NK-92 treated with Interleukin-12 subunit alpha and Interleukin-12 subunit beta, amount 100 ng/mL, for 24 hours (cell line): ENCODE data around the gene HRCT1.
"Not testable (repeated sequence)": the region's sequence is repeated elsewhere in the genome, so short reads cannot be mapped to it uniquely, and the experiment has no call there.

Experiments used
- DNase-seq: peaks from one replicate; lab custom pipeline; 2025; lab: John Stamatoyannopoulos, UW

The HRCT1 gene

DNA sequence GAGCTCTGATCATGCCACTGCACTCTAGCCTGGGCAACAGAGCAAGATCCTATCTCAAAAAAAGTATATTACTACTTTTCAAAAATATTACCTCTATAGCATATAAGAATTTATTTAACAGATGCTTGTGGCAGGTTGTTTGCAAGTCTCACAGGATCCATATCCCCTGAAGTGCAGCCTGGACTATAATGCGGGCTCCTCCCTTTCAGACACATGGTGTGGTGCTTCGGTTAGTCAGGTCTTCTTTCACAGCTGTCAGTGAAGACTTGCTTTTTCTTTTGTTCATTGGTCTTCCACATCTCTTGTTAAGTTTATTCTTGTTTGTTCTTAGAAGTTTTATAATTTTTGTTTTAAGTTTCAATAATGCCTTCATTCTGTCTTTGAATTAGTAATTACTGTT lies 9.4 kb upstream of the HRCT1 start:
- no peak for DNase-seq

DNA sequence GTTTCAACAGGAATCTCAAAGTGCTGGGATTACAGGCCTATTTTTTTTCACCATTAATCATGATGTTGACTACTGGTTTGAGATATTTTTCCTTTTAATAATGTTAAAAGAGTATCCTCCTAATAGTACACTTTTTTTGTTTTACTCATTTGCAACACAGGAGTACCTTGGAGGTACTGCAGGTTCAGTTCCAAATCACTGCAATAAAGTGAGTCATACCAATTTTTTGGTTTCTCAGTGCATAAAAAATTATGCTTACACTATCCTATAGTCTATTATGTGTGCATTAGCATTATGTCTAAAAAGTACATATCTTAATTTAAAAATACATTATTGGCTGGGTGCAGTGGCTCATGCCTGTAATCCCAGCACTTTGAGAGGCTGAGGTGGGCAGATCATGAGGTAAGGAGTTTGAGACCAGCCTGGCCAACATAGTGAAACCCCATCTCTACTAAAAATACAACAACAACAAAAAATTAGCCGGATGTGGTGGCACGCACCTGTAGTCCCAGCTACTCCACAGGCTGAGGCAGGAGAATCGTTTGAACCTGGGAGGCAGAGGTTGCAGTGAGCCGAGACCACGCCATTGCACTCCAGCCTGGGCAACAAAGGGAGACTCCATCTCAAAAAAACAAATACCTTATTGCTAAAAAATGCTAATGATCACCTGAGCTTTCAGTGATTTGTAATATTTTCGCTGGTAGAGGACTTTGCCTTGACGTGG lies 8.5 kb upstream of the HRCT1 start:
- not testable (repeated sequence) for DNase-seq

DNA sequence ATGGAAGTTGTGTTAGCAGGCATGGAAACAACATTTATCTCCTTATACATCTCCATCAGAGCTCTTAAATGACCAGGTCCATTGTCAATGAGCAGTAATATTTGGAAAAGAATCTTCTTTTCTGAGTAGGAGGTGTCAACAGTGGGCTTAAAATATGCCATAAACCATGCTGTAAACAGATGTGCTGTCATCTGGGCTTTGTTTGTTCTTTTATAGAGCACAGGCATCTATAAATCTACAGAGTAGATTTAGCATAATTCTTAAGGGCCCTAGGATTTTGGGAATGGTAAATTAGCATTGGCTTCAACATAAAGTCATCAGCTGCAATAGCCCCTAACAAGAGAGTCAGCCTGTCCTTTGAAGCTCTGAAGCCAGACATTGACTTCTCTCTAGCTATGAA lies 7.7 kb upstream of the HRCT1 start:
- DNase-seq, result no peak

DNA sequence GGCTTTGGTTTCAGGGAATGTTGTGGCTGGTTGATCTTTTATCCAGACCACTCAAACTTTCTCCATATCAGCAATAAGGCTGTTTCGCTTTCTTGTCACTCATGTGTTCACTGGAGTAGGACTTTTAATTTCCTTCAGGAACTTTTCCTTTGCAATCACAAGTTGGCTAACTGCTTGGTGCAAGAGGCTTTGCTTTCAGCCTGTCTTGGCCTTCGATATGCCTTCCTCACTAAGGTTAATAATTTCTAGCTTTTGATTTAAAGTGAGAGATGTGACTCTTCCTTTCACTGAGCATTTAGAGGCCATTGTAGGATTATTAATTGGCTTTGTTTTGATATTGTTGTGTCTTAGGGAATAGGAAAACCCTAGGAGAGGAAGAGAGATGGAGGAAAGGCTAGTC lies 7.0 kb upstream of the HRCT1 start:
- no peak for DNase-seq

DNA sequence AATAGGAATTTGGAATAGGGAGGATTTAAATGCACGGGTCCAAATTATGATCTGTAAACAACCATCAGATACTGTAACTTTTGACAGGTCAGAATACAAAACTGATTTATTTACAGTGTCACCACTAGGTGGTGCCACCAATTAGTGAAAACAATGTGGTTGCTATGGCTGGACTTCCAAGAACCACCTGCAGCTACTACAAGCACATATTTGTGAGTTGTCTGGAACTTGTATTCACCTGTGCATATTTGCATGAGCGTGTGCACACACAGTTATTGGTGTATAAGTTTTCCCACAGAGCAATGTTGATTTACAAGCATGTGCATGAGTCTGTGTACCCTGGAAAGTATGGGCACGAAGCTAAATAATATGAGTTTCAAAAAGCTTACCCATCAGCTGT lies 3.0 kb upstream of the HRCT1 start:
- DNase-seq, result peak; percentile 3

DNA sequence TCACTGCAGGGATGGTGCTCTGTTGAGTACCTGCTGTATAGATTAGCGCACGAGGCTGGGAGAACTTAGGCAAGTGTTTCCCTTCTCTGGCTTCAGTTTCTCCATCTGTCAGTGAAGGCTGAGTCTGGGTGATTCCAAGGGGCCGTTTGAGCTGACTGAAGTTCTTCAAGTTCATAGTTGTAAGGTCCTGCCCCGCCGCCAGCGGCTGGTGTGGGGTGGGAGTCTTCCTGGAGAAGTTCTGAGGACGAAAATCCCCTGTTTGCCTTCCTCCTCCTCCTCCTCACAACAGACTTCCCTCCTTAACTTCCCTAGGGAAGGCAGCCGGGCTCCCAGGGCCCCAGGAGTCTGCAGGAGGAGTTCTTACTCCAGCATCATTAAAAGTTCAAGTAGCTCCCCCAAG lies 1.7 kb upstream of the HRCT1 start:
- DNase-seq, result no peak

DNA sequence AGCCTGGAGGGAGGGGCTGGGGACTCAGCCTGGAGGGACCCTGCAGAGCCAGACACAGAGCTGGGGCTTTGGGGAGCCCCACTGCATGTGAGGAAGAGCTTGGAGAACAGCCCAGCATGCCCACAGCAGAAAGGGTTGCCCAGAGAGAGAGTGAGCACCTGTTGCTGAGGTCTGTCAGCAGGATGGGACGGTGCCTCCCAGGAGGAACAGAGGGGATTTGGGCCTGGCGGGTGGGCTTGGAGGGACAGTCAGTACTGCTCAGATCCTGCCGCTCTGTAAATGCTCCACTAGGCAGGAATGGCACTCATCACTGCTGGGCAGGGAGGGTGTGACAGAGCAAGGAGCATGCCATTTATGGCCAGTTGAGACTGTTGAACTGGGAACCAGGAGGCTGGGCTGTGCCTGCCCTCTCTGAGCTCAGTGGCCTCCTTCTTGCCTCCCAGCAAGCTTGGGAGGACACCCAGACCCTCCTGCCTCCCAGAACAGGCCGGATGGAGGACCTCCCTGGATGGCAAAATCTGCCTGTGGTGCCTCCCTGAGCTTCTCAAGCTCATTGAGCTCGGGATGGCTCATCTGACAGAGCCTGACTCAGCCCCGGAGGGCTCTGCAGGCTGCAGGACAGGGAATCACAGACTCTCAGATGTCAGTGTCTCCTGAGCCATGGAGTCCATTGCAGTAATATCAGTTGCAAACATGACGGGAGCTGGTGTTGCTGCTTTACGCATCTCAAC lies 786 bp upstream of the HRCT1 start:
- DNase-seq, result no peak

DNA sequence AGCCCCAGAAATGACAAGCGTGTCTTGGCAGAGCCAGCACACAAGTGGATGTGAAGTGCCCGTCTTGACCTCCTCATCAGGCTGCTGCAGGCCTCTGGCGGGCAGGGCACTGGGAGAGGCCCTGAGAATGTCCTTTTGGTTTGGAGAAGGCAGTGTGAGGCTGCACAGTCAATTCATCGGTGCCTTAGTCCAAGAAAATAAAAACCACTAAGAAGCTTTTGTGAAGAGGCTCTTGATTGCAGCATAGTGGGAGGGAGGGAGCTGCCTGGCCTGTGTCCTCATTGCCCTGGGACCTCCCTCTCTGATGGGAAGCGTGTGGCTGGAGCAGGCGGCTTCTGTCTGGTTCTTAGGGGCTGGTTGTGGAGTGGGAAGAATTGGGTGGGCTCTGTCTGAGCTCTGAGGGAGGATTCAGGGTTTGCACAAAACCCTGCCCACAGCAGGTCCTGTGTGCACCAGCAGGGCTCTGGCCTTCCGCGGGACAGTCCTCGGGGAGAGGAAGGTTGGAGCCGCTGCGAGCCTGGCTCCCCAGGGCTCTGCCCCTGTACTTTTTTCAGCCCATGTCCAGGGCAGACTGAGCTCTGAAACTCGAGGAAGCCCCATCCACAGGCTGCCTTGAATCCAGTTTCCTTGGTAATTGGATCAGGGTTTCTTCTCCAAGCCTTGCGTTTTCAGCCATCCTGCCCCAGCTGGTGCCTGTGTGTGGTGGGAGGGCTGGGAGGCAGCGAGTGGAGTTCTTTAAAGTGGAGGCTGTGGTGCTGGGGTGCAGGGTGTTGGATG lies 1.1 kb downstream of the HRCT1 start:
- DNase-seq, result no peak

DNA sequence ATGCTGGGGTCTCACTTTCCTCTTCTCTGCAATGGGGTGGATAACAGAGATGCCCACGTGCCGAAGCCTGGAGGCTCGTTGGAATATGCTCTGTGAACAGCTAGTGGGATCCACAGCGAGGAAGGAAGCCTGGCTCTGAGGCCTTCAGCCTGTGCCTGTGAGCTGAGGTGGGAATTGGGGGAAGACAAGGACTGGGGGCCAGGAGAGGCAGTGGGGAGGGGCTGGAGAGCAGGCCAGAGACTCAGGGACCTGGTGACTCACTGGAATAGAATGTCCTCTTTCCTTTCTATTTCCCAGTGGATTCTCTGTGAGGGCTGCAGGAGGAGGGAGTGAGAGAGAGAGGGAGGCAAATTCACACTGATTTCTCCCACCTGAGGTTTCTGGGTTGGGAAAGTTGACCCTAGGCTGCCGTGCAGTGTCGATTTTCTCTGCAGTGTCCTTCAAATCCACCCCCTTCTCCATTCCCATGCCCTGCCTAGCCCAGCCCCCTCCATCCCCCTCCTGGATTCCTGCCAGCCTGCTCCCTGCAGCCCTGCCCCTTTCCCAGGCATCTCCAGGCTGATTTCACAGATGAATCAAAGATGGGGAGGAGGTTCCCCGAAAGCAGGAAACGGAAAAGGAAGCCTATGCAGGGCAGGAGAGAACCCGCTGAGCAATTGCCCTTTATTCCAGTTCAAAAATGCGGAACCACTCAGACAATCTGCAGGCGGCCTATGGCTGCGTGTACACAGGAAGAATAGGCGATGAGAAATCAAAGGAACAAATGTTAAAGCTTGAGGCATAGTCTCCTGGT lies 1.9 kb downstream of the HRCT1 start:
- no peak for DNase-seq

DNA sequence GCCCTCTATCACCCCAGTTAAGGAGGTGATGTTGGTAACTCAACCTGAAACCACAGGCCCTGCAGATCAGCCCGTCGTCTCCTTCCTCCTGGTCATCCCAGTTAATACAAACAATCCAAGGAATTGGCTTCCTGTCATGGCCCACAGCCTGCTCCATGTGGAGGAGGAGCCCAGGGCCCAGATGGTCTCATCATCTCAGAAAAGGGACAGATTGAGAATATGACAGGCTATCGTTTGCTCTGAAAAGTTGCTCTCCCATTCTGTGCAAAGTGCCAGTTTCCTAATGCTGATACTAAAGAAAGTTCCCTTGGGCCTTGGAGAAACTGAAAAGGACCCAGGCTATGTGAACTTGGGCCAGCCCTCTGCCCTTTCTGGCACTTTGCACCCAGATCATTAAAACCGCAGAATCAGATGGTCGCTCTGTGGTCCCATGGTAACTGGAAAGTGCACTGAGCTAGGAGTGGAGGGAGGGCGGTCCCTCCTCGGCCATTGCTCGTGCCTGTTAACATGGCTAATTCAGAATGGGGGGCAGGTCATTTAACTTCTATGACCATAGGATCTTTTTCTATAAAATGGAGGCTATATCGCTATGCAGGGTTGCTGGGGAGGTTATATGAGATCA lies 2.6 kb downstream of the HRCT1 start:
- DNase-seq, result no peak

DNA sequence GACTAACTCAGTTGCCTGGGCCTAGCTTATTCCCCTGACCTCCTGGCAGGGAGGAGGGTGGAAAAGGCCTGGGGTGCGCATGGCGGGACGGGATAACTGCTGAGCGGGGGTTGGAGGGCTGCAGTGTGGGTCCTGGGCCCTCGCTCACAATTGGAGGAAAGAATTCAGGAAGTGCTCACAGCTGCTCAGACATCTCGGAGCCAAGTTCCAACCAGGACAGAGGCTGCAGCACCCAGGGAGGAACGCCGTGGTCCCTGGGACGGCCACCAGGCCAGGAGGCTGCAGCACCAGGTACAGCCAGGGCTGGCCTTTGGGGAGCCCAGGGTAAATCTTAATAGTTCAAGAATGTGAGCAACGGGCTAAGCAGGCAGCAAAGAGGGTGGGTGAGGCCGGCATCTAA lies 3.3 kb downstream of the HRCT1 start, which contains the start of gene SPAAR:
SPAAR (plus strand) TSS at position 217 of the 400 bp plus-strand sequence. CDS start 974 bp downstream, outside the sequence.
- DNase-seq, result no peak

DNA sequence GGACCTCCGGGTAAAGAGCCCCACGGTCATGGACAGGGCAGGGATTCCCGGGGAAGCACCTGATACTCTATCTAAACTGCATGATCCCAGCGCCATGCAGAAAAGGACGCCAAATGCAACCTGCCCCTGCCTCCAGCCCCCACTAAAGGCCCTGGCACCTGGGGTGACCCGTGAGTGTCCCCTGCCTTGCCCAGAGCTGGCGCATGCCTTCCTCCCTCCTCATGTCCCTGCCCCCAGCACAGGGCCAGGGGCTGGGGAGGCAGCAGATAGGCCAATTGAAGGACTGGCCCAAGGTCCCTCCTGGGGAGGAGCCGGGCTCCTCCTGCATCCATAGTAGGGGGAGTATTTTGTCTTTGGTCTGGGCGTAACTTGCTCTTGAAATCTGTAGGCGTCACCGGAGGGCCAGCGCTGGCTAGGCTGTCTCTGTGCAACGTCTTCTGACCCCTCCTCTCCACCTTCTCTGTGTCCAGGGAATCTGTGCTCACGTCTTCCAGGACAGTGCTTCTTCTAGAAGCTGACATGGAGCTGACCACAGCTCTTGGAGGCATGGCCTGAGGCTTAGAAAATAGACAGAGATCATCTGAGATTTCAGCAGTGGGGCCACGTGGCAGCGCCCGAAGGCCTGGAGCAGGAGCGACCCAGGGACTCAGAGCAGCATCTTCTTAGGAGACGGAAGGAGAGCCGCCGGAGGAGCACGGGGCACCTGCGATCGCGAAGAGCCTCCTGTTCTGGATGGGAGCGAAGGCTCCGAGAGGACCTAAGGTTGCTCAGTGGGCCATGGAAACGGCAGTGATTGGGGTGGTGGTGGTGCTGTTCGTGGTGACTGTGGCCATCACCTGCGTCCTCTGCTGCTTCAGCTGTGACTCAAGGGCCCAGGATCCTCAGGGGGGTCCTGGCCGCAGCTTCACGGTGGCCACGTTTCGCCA lies 3.9 kb downstream of the HRCT1 start:
- no peak for DNase-seq

DNA sequence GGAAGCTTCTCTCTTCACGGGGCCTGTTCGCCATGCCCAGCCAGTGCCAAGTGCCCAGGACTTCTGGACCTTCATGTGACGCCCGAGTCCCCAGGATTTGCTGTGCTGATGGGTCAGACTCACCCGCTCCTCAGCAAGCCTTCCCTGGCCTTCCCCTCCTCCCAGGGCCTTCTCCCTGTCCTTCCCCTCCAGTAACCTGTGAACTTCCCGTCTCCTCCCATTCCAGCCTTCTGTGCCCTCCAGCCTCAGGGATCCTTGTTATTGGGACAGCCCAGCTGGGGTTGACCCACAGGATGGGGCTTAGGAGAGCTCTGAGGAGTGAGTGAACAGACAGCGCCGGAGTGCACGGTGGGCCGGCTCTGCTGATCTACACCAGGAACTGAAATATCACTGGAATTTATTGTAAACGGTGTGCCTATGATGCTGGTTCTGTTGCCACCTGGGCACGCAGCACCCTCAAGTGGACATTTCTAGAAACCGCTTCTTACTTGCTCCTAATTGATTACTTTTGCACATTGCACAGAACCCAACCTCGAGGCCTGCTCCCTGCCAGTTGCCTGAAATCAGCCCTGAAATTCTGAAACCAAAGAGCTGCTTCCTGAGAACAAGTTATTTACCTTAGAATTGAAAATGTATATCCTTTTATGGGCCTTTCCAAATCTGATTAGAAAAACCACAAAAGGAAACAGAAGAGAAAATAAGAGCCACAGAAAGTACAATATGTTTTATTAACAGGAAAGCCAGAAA lies 4.8 kb downstream of the HRCT1 start:
- DNase-seq, result no peak

DNA sequence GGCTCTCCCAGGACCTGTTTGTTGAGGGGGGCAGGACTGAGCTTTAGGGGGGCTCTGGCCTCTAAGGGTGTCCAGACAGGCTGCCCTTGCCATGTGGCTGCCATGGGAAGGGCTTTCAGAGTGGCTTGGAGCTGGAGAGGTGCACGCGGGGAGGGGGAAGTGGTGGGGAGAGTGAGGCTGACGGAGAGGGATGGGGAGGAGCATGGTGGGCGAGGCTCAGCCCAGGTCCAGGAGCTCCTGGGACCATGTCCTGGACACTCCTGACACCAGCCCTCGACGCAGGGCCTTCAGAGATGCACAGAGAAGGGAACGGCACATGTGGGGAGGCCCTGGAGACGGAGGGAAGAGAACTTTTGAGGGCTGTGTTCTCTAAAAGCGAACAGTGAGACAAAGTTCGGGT lies 5.7 kb downstream of the HRCT1 start:
- no peak for DNase-seq

DNA sequence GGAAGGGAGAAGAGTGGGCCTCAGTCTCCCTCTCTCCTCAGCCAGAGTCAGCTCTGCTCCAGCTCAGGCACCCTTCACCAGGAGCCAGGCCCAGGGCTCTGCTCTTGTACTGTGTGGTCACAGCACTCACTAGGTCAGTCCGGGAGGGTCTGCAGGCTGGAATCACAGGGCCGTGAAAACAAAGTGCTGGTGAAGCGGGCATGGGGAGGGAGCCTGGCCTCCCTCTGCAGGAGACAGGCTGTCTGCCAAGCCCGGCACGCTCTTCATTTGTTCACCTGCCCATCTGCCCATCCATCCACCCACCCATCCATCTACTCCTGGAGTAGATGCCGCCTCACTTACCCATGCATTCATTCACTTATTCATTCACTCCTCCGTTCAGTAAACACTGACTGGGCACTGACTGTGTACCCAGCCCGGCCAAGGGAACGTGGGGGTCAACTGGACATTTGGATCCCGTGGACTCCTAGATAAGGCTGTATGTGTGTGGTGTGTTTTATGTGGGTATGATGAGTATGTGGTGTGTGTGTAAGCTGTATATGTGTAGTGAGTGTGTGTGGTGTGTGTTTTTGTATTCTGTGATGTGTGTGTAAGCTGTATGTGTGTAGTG lies 6.9 kb downstream of the HRCT1 start:
- DNase-seq, result no peak

DNA sequence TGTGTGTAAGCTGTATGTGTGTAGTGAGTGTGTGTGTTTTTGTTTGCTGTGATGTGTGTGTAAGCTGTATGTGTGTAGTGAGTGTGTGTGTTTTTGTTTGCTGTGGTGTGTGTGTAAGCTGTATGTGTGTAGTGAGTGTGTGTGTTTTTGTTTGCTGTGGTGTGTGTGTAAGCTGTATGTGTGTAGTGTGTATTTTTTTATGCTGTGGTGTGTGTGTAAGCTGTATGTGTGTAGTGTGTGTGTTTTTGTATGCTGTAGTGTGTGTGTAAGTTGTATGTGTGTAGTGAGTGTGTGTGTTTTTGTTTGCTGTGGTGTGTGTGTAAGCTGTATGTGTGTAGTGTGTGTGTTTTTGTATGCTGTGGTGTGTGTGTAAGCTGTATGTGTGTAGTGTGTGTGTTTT lies 7.4 kb downstream of the HRCT1 start:
- DNase-seq, result not testable (repeated sequence)

DNA sequence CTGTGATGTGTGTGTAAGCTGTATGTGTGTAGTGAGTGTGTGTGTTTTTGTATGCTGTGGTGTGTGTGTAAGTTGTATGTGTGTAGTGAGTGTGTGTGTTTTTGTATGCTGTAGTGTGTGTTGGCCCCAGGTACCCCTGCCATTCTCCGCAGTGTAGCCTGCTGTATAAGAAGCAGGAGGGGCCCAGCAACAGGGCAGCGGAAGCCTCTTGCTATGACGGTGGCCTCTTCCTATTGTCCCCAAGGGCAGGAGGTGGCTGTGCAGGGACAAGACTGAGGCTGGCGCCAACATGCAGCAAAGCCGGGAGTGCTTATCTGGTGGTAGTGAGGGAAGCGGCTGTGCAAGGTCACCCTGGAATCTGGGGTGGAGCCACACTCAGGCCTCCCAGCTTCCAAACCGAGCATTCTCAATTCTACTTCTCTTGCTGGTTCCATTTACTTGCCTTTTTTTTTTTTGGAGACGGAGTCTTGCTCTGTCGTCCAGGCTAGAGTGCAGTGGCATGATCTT lies 8.4 kb downstream of the HRCT1 start:
- no peak for DNase-seq

DNA sequence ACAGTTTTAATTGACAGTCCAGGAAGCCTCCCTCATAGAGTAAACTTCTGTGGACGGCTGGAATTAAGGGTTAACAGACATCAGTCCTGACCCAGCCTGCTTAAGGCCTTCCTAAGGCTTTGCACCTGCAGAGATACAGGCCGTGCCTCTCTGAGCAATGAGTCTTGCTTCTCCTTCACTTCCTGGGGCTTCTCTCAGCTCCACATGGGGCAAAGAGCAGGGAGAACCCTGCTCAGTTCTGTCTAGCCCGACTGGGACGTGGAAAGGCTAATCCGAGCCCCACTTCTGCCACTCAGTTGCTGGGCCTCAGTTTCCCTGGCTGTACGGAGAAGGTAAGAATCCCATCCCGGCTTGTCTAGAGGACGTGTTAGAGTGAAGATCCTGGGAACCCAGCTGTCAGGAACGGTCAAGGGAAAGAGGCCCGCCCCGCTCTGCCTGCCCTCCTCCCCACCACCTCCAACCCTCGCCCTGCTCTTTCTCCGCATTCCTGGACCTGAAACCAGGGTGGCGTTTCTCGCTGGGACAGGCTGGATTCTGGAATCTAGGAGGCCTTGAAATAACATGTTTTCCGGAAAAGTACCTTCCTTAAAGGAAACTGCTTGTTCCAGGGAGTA lies 9.8 kb downstream of the HRCT1 start:
- no peak for DNase-seq

DNA sequence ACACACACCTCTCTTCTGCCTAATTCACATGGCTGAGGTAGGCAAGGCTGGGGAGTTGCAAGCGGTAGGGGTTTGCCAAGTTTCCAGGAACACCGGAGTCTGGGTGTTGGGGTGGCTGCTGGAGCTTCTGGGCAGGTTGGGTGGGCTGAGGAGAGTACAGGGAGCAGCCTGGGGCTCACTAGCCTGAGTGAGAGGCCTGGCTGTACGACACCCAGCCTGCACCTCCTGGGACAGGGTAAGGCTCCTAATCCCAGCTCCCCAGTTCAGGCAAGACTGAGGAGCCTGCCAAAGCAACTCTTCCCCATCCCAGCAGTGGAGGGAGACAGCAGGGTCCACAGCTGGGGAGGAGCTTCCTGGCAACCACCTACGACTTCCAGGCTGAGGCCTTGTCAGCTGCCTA lies 11.3 kb downstream of the HRCT1 start:
- no peak for DNase-seq
